Measurements from ENCODE around the gene ASXL1.

ASXL1 gene

DNA sequence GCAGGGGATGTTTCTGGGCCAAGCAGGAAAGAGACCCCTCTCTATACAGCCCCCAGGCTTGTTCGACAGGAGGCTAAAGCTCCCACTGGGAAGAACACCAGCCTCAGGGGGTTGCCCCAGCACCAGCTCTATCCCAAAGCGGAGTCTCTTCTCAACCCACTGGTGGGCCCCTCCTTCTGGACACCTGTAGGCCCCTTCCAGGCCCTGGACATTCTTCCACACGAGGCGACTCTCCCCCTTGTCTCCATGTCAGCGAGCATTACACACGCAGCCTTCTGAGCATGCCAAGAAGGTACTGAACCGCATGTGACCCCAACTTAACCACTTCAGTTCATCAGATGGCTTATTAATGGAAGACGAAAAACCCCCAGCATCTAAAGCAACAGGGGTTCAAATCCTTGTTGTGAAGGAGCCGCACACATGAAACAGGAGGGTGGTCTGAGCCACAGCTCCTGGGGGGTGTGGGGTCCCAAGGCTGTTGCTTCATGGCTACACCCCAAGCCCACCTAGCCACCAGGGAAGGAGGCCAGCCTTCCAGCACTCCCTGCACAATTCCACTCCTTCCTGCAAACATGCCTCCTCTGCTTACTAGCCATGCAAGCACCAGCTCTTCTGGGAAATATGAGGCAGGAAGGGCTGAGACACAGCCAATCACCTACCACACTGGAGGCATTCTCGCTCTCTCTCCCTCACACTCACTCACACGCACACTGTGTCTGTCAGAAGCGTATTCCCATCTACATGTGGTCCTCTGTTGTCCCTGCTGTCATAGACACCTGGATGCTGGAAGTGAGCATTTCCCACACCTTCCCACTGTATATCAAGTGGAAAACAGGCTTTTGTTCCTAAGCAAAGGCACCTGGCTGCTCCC is 122.5 kb downstream of the ASXL1 start:
- Histone ChIP-seq H3K4me3 (ENCODE audit: low read depth, low read length) (no peak overlapping the region), H3K27me3 (ENCODE audit: control insufficient read depth, insufficient read depth, low read length) (no peaks in the 10 kb centered on the region), H3K27ac (peak overlapping the region; percentile 81), H3K4me2 (ENCODE audit: low read length) (peak overlapping the region; percentile 19), H3K9ac (no peak overlapping the region), H3K36me3 (ENCODE audit: control insufficient read depth, insufficient read depth, low read length) (no peaks in the 10 kb centered on the region), H2AFZ (no peak overlapping the region), H3K9me3 (ENCODE audit: control insufficient read depth, low read length) (no peaks in the 10 kb centered on the region), H3K79me2 (peaks cover 27% of the 10 kb centered on the region), H3K4me1 (peaks cover 30% of the 10 kb centered on the region)
- TF ChIP-seq, protein P1, sequence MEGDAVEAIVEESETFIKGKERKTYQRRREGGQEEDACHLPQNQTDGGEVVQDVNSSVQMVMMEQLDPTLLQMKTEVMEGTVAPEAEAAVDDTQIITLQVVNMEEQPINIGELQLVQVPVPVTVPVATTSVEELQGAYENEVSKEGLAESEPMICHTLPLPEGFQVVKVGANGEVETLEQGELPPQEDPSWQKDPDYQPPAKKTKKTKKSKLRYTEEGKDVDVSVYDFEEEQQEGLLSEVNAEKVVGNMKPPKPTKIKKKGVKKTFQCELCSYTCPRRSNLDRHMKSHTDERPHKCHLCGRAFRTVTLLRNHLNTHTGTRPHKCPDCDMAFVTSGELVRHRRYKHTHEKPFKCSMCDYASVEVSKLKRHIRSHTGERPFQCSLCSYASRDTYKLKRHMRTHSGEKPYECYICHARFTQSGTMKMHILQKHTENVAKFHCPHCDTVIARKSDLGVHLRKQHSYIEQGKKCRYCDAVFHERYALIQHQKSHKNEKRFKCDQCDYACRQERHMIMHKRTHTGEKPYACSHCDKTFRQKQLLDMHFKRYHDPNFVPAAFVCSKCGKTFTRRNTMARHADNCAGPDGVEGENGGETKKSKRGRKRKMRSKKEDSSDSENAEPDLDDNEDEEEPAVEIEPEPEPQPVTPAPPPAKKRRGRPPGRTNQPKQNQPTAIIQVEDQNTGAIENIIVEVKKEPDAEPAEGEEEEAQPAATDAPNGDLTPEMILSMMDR (IDR thresholded peaks at IDR 0.05) = no peak

DNA sequence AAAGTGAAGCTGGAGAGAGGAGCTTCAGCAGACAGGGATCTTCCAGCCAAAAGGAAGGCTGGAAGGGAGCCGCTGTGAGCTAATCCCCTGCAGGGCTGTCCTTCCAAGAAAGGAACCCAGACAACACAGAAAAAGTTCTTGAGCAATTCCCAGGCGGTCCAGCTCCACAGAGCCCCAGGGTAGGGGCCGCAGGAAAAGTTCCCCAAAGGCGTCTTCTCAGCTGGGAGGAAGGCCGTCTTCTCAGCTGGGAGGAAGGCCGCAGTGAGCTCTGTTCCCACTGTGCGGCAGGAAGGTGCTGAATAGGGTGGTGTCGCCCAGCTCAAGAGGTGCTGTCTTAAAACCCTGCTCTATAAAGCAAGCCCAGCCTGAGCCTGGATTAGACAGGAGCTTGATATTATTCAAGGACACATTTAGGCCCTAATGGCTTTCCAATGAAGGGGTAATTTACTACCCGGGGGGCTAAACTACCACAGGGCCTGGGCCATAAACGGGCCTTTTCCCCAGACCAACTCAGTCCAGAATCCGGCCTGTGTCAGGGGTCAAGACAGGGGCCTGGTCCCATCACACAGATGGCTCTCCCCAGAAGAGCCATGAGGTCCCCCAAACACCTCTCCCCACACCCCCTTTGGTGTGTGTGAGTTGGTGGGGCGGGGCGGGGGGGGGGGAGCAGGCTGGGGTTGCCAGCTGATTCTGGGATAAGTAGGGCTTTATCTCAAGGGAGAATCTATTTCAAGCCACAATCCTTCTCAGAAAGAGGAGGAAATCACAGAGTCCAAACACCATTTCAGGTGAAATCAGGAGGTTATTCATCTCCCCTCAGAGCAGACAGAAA is 123.4 kb downstream of the ASXL1 start:
- TF ChIP-seq, protein P1 (IDR thresholded peaks at IDR 0.05) = no peak
- H3K36me3 ChIP-seq (ENCODE audit: control insufficient read depth, insufficient read depth, low read length) = no peaks in the 10 kb centered on the region
- H3K9me3 ChIP-seq (ENCODE audit: control insufficient read depth, low read length) = no peaks in the 10 kb centered on the region
- peak overlapping the region; percentile 63 for H3K4me3 ChIP-seq (ENCODE audit: low read depth, low read length)
- H3K79me2 ChIP-seq = peaks cover 25% of the 10 kb centered on the region
- H2AFZ ChIP-seq = no peak overlapping the region
- peak overlapping the region; percentile 81 for H3K27ac ChIP-seq
- H3K4me2 ChIP-seq (ENCODE audit: low read length) = peak overlapping the region; percentile 79
- peaks cover 21% of the 10 kb centered on the region for H3K4me1 ChIP-seq
- H3K9ac ChIP-seq = no peak overlapping the region
- no peaks in the 10 kb centered on the region for H3K27me3 ChIP-seq (ENCODE audit: control insufficient read depth, insufficient read depth, low read length)

DNA sequence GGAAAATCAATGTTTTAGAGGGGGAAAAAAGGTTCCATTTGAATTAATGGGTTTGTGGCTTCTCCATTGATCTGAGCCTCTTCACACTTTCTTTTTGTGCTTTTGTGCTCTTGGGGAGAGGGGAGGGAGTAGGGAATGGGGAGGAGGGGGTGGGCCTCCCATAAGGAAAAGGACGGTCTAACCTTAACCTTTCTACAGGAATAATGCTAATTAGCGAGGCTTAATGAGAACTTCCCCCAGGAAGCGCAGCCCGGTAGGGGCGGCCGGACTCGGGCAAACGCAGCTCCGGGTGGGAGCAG is 124.0 kb downstream of the ASXL1 start:
- H3K36me3 ChIP-seq (ENCODE audit: control insufficient read depth, insufficient read depth, low read length) = no peaks in the 10 kb centered on the region
- H3K4me3 ChIP-seq (ENCODE audit: low read depth, low read length) = peak overlapping the region; percentile 63
- H2AFZ ChIP-seq = peak overlapping the region; percentile 28
- TF ChIP-seq, protein P1 (IDR thresholded peaks at IDR 0.05) = no peak
- H3K27me3 ChIP-seq (ENCODE audit: control insufficient read depth, insufficient read depth, low read length) = no peaks in the 10 kb centered on the region
- H3K9me3 ChIP-seq (ENCODE audit: control insufficient read depth, low read length) = no peaks in the 10 kb centered on the region
- peaks cover 21% of the 10 kb centered on the region for H3K79me2 ChIP-seq
- peak overlapping the region; percentile 81 for H3K27ac ChIP-seq
- peaks cover 18% of the 10 kb centered on the region for H3K4me1 ChIP-seq
- H3K9ac ChIP-seq = no peak overlapping the region
- peak overlapping the region; percentile 79 for H3K4me2 ChIP-seq (ENCODE audit: low read length)

DNA sequence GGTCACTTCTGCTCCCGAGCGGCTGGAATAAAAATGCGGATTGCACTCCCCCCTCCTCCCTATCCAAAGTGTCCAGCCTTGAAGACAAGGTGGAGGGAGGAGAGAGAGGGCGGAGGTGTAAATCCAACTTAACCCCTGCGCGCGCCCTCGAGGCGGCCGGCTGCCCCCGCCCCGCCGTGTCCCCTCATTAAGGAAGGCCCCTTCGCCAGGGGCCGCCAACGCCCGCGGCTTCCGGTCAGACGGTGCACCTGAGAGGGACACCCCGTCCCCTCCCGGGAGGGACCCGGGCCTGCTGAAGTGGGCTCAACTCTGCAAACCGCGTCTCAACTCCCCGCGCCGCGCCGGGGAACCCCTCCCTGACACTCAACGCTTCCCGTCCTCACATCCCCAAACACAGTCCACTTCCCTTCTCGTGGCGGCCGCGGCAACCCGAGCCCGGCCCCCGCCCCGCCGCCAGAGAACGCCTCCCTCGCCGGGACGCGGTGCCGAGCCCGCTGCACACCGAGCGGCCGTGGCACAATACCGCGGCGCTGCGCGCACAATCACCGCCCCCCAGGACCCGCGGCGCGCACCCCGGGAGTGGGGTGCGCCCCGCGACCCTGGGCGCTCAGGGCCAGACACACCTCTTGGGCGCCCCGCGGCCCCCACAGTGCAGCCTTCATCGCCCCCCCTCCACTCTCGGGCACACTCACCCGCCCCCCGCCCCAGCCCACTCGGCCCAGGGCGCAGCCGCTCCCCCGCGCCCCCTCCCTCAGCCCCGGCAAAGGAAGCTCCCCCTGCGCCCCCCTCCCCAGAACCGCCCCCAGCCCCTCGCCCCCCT is 124.5 kb downstream of the ASXL1 start:
- H3K4me1 ChIP-seq = peaks cover 18% of the 10 kb centered on the region
- peak overlapping the region; percentile 79 for H3K4me2 ChIP-seq (ENCODE audit: low read length)
- peak overlapping the region; percentile 63 for H3K4me3 ChIP-seq (ENCODE audit: low read depth, low read length)
- H3K79me2 ChIP-seq = peaks cover 18% of the 10 kb centered on the region
- peak overlapping the region; percentile 28 for H2AFZ ChIP-seq
- H3K27me3 ChIP-seq (ENCODE audit: control insufficient read depth, insufficient read depth, low read length) = no peaks in the 10 kb centered on the region
- H3K27ac ChIP-seq = peak overlapping the region; percentile 81
- no peaks in the 10 kb centered on the region for H3K36me3 ChIP-seq (ENCODE audit: control insufficient read depth, insufficient read depth, low read length)
- H3K9me3 ChIP-seq (ENCODE audit: control insufficient read depth, low read length) = no peaks in the 10 kb centered on the region
- no peak overlapping the region for H3K9ac ChIP-seq
- TF ChIP-seq, protein P1 (IDR thresholded peaks at IDR 0.05) = no peak

Measured in parathyroid adenoma (tissue), 2 donors.